BE2C (cell line): ENCODE data around the gene MTAP.

Source experiments
- DNase-seq: peaks from one replicate; pipeline ENCODE4 v3.0.0-alpha.2; 2020
- H3K27me3 ChIP-seq: fragments of 250-450 bp; sonication (Bioruptor Pico); 2 replicates; pipeline ENCODE4 v1.5.1; 2020; ENCODE audit warnings: mild to moderate bottlenecking
- H3K36me3 ChIP-seq: fragments of 250-450 bp; sonication (Bioruptor Pico); 2 replicates; pipeline ENCODE4 v1.5.1; 2020; ENCODE audit warnings: mild to moderate bottlenecking
- H3K4me1 ChIP-seq: fragments of 250-450 bp; sonication (Bioruptor Pico); 2 replicates; pipeline ENCODE4 v1.5.1; 2020
- H3K4me3 ChIP-seq: 2 replicates; pipeline ENCODE4 v1.5.1; 2011; ENCODE audit warnings: low read depth, low read length
- H3K9me3 ChIP-seq: fragments of 250-450 bp; sonication (Bioruptor Pico); 2 replicates; pipeline ENCODE4 v1.5.1; 2020
- CTCF ChIP-seq: IDR thresholded peaks from 2 replicates; pipeline ENCODE4 v1.5.1; 2012; ENCODE audit warnings: mild to moderate bottlenecking, low read depth, low read length

MTAP gene

GRCh38 chr9:21968331-21969010 is 166.0 kb downstream of the MTAP start:
- Histone ChIP-seq H3K4me3 (peak overlapping the region; percentile 12), H3K4me1 (peaks cover 3% of the 10 kb centered on the region), H3K27me3 (peaks cover 7% of the 10 kb centered on the region; the same call in 1 of the 2 replicates), H3K36me3 (peaks cover 44% of the 10 kb centered on the region), H3K9me3 (0 out of 2 replicates have a peak, but pooled peaks cover 7% of the 10 kb centered on the region)
- TF ChIP-seq CTCF: no peak
- no peak for DNase-seq

DNA sequence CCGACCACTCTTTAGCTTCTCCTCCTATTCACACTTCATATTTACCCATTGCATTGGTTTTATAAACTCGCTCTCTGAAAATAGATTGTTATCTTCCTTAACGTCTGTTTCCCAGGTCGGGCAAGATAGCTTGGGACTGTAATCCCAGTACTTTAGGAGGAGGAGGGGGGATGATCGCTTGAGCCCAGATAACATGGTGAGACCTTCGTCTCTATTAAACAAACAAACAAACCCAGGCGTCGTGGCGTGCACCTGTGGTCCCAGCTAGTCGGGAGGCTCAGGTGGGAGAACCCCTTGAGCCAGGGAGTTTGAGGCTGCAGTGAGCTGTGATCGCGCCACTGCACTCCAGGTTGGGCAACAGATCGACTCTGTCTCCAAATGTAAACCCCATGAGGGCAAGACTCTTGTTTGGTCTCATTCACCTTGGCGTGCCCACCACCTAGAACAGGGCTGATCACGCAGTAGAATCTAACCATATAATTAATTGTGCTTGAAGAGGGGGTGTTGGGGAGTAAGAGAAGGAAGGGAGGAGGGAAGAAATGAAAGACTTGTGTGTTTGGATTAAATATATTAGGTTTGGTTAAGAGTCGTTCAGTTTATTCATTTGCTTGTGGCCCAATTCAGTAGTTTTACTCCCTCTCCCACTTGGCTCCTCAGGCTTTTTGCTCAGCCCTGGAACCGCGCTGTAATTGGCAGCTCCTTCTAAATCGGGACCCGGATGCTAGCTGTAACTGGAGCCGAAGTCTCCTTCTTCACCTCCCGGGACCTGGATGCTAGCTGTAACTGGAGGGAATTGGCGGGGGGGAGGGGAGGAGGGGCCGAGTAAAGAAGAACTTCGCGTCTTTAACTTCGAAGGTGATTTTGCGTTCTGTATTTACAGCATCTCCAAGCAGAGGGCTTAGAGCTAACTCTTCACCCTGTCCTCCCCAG is 166.8 kb downstream of the MTAP start:
- no peak for DNase-seq
- no peak for TF ChIP-seq CTCF
- Histone ChIP-seq H3K9me3 (0 out of 2 replicates have a peak, but pooled peaks cover 7% of the 10 kb centered on the region), H3K4me1 (peaks cover 3% of the 10 kb centered on the region), H3K27me3 (peaks cover 7% of the 10 kb centered on the region; the same call in 1 of the 2 replicates), H3K36me3 (peaks cover 44% of the 10 kb centered on the region), H3K4me3 (no peak overlapping the region)

- H3K27me3 ChIP-seq: 0 out of 2 replicates have a peak, but pooled peaks cover 5% of the 10 kb centered on the region
- peaks cover 3% of the 10 kb centered on the region for H3K4me1 ChIP-seq
- H3K36me3 ChIP-seq: peaks cover 42% of the 10 kb centered on the region
- 0 out of 2 replicates have a peak, but pooled peaks cover 4% of the 10 kb centered on the region for H3K9me3 ChIP-seq
- no peak for TF ChIP-seq CTCF
- no peak overlapping the region for H3K4me3 ChIP-seq
- DNase-seq: no peak
These were observed 167.7 kb downstream of the MTAP start for GRCh38 chr9:21969951-21970799.

DNA sequence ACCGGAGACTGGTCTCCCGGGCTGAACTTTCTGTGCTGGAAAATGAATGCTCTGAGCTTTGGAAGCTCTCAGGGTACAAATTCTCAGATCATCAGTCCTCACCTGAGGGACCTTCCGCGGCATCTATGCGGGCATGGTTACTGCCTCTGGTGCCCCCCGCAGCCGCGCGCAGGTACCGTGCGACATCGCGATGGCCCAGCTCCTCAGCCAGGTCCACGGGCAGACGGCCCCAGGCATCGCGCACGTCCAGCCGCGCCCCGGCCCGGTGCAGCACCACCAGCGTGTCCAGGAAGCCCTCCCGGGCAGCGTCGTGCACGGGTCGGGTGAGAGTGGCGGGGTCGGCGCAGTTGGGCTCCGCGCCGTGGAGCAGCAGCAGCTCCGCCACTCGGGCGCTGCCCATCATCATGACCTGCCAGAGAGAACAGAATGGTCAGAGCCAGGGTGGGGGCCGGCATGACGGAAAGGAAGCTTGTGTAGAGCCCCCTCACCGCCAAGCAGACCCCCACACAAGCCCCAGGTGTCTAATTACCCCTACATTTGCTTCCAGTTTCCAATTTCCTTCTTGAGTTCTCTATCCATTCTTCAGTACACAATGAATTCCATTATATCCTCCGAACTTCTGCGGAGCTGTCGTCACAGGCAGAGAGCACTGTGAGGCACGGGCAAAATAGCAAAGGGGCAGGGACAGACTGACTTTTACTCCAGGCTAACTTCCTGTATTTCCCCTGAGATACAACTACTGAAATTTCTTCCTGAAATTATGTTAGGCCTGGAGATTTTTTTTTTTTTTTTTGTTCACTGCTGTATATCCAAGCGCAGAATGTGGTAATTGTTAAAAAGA is 168.6 kb downstream of the MTAP start:
- peaks cover 40% of the 10 kb centered on the region for H3K36me3 ChIP-seq
- no peaks in the 10 kb centered on the region for H3K4me1 ChIP-seq
- H3K9me3 ChIP-seq: no peaks in the 10 kb centered on the region
- no peak for TF ChIP-seq CTCF
- DNase-seq: no peak
- no peak overlapping the region for H3K4me3 ChIP-seq
- no peaks in the 10 kb centered on the region for H3K27me3 ChIP-seq

GRCh38 chr9:21972361-21972760 is 169.9 kb downstream of the MTAP start:
- Histone ChIP-seq H3K4me3 (no peak overlapping the region; the same call in 1 of the 2 replicates), H3K36me3 (peaks cover 33% of the 10 kb centered on the region), H3K4me1 (no peaks in the 10 kb centered on the region), H3K27me3 (no peaks in the 10 kb centered on the region), H3K9me3 (no peaks in the 10 kb centered on the region)
- no peak for TF ChIP-seq CTCF
- no peak for DNase-seq
